ENCODE results near the gene DEF6.

The DEF6 gene

GRCh38 chr6:35297601-35298481, at the start of gene DEF6:
TSS of gene DEF6 (plus strand) at chr6:35297818. CDS start at chr6:35297857, 39 bp downstream.
- peak; percentile 96 for DNase-seq

DNA sequence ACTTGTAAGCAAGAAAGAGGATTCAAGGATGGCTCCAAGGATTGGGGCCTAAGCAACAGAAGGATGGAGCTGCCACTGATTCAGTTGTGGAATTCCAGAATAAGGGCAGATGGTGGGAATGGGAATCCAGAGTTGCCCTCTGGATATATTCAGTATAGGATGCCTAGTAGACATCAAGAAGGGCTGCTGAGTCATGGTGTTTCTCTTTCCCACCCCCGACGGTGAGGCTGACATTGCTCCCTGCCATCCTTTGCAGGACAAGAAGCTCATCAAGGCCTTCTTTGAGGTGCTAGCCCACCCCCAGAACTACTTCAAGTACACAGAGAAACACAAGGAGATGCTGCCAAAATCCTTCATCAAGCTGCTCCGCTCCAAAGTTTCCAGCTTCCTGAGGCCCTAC, 49.3 kb upstream of the DEF6 start:
- peak; percentile 19 for DNase-seq

- DNase-seq = no peak
Observed at GRCh38 chr6:35248965-35249364, 48.7 kb upstream of the DEF6 start.

DNA sequence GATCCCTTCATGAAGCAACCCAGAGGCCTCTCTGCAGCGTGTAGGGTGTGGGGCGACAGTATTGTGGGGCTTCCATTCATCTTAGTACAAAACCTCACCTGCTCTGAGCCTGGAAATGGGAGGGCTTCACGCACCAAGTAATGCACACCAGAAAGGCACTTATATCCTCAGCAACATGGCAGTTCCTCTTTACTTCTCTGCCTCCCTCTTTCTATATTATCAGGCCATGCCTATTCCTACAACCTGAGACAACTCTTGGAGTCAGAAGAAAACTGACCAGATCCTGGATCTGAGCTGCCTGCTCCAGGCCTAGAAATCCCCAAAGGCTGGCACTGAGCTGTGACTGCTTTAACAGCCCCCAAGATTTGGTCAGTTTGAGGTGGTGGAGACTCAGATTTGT, 45.7 kb upstream of the DEF6 start:
- no peak for DNase-seq

DNA sequence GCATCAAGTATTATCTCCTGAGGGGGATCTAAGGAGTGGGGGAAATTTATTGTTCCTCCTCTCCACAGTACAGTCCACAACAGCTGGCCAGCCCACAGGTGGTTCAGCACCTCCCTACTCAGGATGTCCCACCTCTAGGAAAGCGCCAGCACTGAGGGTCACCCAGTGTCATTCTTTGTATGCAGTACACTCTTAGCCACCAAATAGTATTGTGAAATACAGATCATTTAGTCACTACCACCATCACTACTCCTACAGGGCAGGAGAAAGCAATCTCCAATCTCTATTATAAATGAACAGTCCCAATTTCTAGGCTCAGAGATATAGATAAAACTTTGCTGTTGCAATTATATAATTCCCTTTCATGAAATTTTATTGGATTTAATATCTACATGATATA, 44.4 kb upstream of the DEF6 start:
- DNase-seq = no peak

GRCh38 chr6:35258336-35258735, 39.3 kb upstream of the DEF6 start:
- no peak for DNase-seq

GRCh38 chr6:35258858-35259193, 38.8 kb upstream of the DEF6 start:
- DNase-seq = no peak

DNA sequence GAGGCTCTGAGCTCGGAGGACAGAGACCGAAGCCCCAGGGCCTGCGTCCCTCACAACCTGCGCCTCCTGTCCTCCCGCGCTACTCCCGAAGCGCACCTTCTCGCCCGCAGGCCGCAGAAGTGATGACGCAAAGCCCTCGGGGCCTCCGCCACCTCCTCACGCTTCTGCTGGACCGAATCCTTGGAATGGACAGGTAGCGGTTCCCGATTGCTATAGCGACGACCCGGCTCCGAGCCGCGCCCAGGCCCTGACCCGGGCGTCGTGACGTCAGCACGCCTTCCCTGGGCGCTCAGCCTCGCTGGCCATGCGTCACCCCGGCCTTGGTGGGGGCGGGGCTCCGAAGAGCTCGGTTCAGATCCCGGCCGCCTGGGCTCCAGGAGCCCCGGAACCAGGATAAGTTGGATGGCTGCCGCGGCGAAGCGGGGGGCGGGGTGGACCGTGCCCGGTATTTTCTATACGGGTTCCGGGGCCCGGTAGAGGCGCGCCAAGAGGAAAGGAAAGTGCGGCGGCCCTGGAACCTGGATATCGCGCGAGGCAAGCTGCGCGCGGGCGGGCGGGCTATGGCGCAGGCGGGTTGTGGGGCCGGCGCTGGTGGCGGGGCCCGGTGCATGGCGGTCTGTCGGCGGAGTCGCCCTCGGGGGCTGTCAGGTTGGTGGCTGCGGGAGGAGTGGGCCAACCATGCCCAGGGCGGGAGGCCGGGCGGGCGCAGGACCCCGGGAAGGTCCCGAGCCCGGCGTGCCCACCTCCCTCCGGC, 38.2 kb upstream of the DEF6 start, which contains the start of gene ZNF76:
TSS of gene ZNF76 (plus strand) at position 542 of the 754 bp plus-strand sequence. CDS start 21,417 bp downstream, outside the sequence.
- peak; percentile 97 for DNase-seq

GRCh38 chr6:35259948-35260590, 37.5 kb upstream of the DEF6 start:
- peak; percentile 82 for DNase-seq

DNA sequence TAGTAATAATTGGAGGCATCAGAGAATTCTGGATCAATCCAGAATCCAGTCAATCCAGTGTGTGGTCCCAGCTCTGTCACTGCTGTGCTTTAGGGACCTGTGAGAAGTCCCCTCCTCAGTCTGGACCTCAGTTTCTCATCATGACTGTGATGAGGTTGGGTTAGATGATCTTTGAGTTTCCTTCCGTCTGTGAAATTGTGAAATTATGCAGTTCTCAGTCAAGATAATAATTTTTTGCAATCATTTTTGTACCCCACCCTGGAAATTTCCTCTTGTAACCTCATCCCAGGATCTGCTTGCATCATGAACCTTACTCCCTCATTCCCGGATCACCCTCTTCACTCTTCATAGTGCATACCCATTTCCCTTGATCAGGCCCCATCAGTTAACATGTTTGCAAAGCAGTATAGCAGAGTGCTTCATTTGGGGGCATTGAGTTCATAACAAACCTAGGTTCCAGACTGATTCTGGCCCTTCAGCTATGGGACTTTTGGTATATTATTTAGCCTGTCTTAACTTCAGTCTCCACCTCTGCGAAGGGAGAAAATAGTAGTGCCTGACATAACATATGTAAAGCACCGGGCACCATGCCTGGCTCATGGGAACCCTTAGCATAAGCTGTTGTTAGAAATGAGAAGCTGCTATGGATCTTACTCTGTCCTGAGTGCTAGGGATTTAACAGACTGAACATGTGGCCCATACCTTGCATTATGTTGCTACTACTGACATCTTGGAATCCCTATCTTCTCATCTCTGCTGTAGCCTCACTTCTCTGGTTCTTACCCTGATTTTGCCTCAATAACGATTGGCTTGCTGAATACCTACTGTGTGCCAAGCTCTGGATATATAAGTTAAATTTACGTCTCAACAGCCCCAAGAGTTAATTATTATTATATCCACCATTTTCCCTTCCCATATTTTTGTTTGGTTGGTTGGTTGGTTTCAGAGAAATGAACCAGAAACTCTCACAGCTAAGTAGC, 36.7 kb upstream of the DEF6 start:
- peak; percentile 15 for DNase-seq

GRCh38 chr6:35262596-35262995, 35.0 kb upstream of the DEF6 start:
- DNase-seq = no peak

DNA sequence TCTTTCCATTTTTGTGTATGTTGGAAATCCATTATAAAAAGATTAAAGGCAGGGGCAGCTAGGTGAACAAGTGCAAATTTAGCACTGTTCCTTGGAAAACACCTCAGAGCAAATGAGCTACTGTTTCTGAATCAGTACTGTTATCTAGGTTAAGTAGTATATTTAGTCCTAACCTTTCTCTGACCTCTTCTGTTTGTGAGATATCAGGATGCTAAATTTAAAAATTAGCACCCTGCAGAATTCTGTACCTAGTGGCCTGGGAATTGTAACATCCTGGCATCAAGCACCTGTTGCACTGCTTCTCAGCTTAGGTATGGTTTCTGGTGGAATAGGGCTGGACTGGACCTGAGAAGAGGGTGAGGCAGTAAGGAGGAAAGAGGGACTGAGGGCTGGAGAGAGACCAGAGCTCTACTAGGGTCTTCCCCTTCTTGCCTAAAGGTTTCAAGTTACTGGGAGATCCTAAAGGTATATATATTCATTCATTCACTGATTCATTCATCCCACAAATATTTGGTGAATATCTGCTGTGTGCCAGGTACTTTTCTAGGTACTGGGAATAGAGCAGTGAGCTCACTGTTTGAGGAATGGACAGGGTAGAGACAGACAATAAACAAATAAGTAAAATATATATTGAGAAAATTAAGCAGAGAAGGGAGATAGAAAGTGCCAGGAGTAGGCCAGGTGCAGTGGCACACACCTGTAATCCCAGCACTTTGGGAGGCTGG, 32.9 kb upstream of the DEF6 start:
- DNase-seq = no peak

GRCh38 chr6:35265523-35265922, 32.1 kb upstream of the DEF6 start:
- DNase-seq = no peak

DNA sequence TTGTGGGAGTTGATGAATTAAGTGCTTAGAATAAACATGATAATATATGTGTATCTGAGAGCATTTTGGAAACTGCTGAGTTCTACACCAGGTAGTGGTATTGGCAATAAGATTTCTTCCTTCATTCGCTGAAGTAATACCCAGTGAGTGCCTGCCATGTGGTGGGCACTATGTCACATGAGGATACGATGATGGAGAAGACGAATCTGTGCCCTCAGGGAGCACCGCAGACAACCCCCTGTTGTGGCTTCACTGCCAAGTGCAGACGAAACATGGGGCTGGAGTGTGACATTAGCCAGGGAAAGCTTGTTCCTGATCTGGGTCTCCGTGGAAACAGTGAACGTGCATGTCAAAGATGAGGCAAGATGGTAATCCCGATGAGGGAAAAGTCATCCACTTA, 30.2 kb upstream of the DEF6 start:
- no peak for DNase-seq

DNA sequence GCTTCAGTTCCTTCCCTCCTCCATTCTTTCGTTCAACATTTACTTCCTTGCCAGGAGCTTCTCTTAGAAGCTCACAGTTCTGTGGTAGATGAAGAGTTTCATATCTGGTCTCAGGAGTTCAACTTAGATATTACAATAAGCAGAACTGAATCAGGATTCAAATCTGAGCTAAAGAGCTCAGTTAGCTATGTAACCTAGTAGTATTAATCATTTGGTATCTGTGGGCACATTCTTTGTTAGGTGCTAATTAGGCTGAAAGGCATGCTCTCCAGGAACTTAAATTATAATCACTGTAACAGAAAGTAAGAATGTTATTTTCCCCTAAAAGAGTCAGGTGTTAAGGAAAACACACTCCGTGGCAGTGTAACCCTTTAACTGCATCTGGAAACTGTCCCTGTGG, 29.7 kb upstream of the DEF6 start:
- DNase-seq = no peak

- DNase-seq = no peak
Observed at GRCh38 chr6:35272005-35272404, 25.6 kb upstream of the DEF6 start.

DNA sequence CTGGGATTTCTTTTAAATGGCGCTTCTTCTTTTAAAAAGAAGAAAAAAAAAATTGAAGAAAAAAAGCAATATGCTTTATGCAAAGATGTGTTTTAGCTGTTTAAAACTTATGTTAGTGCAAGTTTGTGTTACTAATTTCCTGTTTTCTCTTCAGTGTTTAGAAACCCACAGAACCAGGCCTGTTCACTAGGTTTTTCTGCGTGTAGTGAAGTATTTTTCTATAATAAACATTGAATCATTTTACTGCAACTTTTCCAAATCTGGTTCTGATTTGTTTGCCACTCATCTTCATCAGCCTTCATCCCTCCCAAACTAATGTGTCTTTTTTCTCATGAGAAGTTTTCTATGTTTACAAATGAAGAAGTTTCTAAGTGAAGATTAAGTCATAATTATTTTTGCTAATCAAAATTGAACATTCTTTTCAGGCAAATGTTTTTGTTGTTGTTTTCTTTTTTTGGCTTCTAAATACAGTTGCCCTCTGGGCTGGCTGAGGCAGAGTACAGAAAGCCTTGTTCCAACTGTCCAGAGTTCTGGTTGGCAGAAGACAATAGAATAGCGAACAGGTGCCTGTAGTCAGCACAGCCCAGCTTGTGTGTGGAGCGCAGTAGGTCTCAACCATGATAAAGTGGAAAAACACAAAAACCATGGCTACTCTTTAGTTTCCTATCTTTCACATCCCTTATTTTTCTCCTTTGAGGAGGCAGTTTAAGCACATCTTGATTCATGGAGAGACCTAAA, 23.6 kb upstream of the DEF6 start:
- DNase-seq = no peak

DNA sequence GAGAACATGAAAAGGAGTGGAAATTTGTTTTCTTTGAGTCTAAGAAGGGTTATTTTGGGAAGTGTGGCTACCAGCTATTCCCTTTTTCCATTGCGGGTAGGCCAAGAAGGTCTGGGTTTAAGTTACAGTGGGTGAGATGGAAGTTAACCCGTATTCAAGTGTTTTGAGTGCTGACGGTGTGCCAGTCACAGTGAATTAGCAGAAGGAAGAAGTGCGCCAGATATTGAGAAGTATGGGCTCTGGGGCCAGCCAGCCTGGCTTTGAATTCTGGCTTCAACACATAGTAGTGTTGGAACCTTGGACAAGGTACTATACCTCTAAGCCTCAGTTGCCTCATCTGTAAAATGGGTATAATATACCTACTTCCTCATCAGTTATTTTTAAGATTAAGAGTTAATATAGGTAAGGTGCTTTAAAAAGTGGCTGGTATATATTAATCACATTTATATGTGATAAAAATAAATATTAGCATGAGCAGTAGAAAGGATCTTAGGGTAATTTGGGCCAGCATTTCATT, 21.8 kb upstream of the DEF6 start:
- DNase-seq = no peak

GRCh38 chr6:35278708-35279107, 18.9 kb upstream of the DEF6 start:
- DNase-seq = no peak

DNA sequence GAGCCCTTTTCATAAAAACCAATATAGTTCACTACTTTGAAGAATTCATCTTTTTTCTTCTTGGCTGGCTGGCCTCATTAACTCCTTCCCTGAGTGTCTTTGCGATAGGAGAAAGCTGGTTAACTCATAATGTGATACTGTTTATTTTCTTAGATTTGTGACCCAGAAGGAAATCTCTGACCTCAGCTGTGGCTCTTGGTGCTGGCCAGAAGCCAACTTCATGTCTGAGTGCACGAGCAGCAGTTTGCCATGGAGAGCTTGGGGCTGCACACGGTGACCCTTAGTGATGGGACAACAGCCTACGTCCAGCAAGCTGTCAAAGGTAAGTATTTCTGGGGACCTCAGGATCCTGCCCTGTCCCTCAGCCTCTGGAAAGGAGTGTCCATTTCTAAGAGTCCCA, 16.7 kb upstream of the DEF6 start:
- no peak for DNase-seq

GRCh38 chr6:35282472-35282871, 15.1 kb upstream of the DEF6 start:
- DNase-seq = peak; percentile 19

Data from activated CD4-positive, alpha-beta T cell treated with anti-CD3 and anti-CD28 coated beads, Interleukin-10, Interleukin-2, amounts not matched to agents 100 ng/mL and 50 ng/mL, durations not matched to agents 16 hours and 8 hours (primary cell).